Smooth muscle cell (in vitro differentiated cells): ENCODE results near the gene TEAD1. TPM values are rescaled to one million over a fixed set of nuclear protein-coding genes. Genes with fewer than 3 reads are reported as not detected.

ENCODE experiments used
- DNase-seq: peaks from one replicate; lab custom pipeline; 2025; ENCODE audit not compliant: unreplicated experiment; lab: John Stamatoyannopoulos, UW
- H2AFZ ChIP-seq: fragments of 200-600 bp; sonication (generic); 2 replicates; pipeline ENCODE4 v1.6.0; 2016; ENCODE audit warnings: antibody characterized with exemption, low read depth, mild to moderate bottlenecking
- H3F3A ChIP-seq: fragments of 200-600 bp; sonication (generic); 2 replicates; pipeline ENCODE4 v1.6.0; 2017; ENCODE audit warnings: antibody characterized with exemption, low read depth
- H3K27ac ChIP-seq: fragments of 200-600 bp; sonication (generic); 2 replicates; pipeline ENCODE4 v1.5.1; 2016; ENCODE audit warnings: low read depth, mild to moderate bottlenecking
- H3K27me3 ChIP-seq: fragments of 200-600 bp; sonication (generic); 2 replicates; pipeline ENCODE4 v1.6.1; 2016; ENCODE audit warnings: low read depth, mild to moderate bottlenecking
- H3K36me3 ChIP-seq: fragments of 200-600 bp; sonication (generic); 2 replicates; pipeline ENCODE4 v1.5.1; 2016; ENCODE audit warnings: low read depth
- H3K4me1 ChIP-seq: fragments of 200-600 bp; sonication (generic); 2 replicates; pipeline ENCODE4 v1.5.1; 2016; ENCODE audit warnings: low read depth
- H3K4me2 ChIP-seq: fragments of 200-600 bp; sonication (generic); 2 replicates; pipeline ENCODE4 v1.6.0; 2016; ENCODE audit warnings: mild to moderate bottlenecking
- H3K4me3 ChIP-seq: fragments of 200-600 bp; sonication (generic); 2 replicates; pipeline ENCODE4 v1.5.1; 2016; ENCODE audit warnings: mild to moderate bottlenecking
- H3K79me2 ChIP-seq: fragments of 200-600 bp; sonication (generic); 2 replicates; pipeline ENCODE4 v1.6.0; 2016; ENCODE audit warnings: low read depth, mild to moderate bottlenecking
- H3K9ac ChIP-seq: fragments of 200-600 bp; sonication (generic); 2 replicates; pipeline ENCODE4 v1.6.0; 2016; ENCODE audit warnings: low read depth
- H3K9me3 ChIP-seq: fragments of 200-600 bp; sonication (generic); replicated peaks from 2 replicates; pipeline ENCODE4 v1.5.1; 2016; ENCODE audit warnings: low read depth
- H4K20me1 ChIP-seq: fragments of 200-600 bp; sonication (generic); 2 replicates; pipeline ENCODE4 v1.6.0; 2016; ENCODE audit warnings: low read depth
- CTCF ChIP-seq: fragments of 200-600 bp; sonication (generic); IDR thresholded peaks from 2 replicates; pipeline ENCODE4 v1.5.1; 2017; ENCODE audit warnings: borderline replicate concordance, mild to moderate bottlenecking, antibody characterized with exemption; ENCODE audit not compliant: insufficient read depth, poor library complexity, severe bottlenecking
- WGBS: methylation state at CpG from one replicate; pipeline ENCODE4 v1.1.7; 2016; ENCODE audit warnings: low lambda C conversion rate; 5-methylcytosine and 5-hydroxymethylcytosine counted together
- polyA plus RNA-seq: library from polyadenylated mRNA; unstranded; fragments of >200 nt; fragmentation: Nextera tagmentation; extraction: Ambion mirVana; gene quantifications from 2 replicates; pipeline ENCODE4 v1.2.1, GENCODE V29; 2016
- total RNA-seq: library from RNA; depleted of rRNA; stranded (reverse); fragments of >200 nt; gene quantifications from 2 replicates; pipeline ENCODE4 v1.2.3, GENCODE V29; 2014

TEAD1 gene
- total and polyA plus RNA-seq, 2 experiments from 2014 or later, result 63.0 to 181 TPM

GRCh38 chr11:12778240-12778905, 104.2 kb downstream of the TEAD1 start:
- Histone ChIP-seq H3K4me2 (no peak overlapping the region), H3F3A (peaks cover 9% of the 10 kb centered on the region), H2AFZ (no peak overlapping the region), H3K79me2 (peaks cover 100% of the 10 kb centered on the region), H3K4me3 (no peak overlapping the region), H3K27ac (peak overlapping the region; percentile 57), H3K9ac (no peak overlapping the region), H4K20me1 (peaks cover 73% of the 10 kb centered on the region), H3K4me1 (peaks cover 11% of the 10 kb centered on the region), H3K9me3 (peaks cover 4% of the 10 kb centered on the region), H3K36me3 (peaks cover 7% of the 10 kb centered on the region), H3K27me3 (no peaks in the 10 kb centered on the region)
- DNase-seq, result no peak
- WGBS, result 18% methylated on average over 2 of the region's 2 CpGs
- no peak for TF ChIP-seq CTCF

DNA sequence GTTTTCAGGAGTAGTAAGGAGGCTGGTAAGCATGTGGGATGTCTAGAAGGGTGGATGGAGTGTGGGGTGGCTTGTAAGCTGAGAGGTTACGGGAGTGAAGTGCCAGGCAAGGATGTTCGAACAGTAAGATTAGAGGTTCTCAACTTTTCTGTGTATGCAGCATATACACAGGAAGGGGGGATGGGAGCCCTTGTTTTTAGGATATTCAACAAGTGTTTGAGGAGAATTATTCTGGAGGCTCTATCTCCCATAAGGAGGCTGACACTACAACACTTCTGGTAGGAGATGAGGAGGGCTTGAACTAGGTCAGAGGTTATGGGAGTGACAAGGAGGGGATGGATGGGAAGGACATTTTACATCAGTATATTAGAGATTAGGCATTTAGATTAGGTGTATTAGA, 109.5 kb downstream of the TEAD1 start:
- Histone ChIP-seq H3K9ac (no peak overlapping the region), H3K36me3 (peaks cover 7% of the 10 kb centered on the region), H3K27ac (peak overlapping the region; percentile 33), H2AFZ (no peak overlapping the region), H3F3A (peaks cover 22% of the 10 kb centered on the region), H3K4me1 (peaks cover 25% of the 10 kb centered on the region), H3K79me2 (peaks cover 99% of the 10 kb centered on the region), H3K27me3 (no peaks in the 10 kb centered on the region), H3K4me2 (no peak overlapping the region), H3K4me3 (no peak overlapping the region), H4K20me1 (peaks cover 74% of the 10 kb centered on the region), H3K9me3 (peaks cover 4% of the 10 kb centered on the region)
- 80% methylated on average over 2 of the region's 2 CpGs for WGBS
- no peak for DNase-seq
- no peak for TF ChIP-seq CTCF

DNA sequence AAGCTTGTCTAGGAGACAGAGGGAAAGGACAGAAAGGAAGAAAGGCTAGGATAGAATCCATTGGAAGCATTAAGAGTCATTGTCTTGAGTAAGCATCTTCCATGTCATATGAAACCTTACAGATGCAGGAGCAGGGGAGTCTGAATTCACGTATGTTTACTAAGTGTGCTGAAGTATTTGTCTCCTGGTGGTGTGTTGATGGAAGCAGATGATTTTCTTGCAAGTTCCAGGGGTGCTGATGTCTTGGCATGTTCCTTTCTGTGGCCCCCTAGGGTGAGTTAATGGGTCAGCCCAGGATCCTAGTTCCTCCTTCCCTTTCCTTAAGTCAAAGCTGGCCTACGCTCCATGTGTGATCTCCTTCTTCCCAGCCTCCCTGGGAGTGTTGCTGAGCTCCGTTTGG, 110.2 kb downstream of the TEAD1 start:
- H3K36me3 ChIP-seq, result peaks cover 7% of the 10 kb centered on the region
- H3K27me3 ChIP-seq, result no peaks in the 10 kb centered on the region
- H3K9me3 ChIP-seq, result peaks cover 4% of the 10 kb centered on the region
- H3K27ac ChIP-seq, result peak overlapping the region; percentile 39
- no peak overlapping the region for H2AFZ ChIP-seq
- H3K4me2 ChIP-seq, result no peak overlapping the region
- WGBS, result 17% methylated on average over 3 of the region's 3 CpGs
- H3K9ac ChIP-seq, result no peak overlapping the region
- peaks cover 99% of the 10 kb centered on the region for H3K79me2 ChIP-seq
- peaks cover 74% of the 10 kb centered on the region for H4K20me1 ChIP-seq
- no peak overlapping the region for H3K4me3 ChIP-seq
- peaks cover 22% of the 10 kb centered on the region for H3F3A ChIP-seq
- no peak for DNase-seq
- H3K4me1 ChIP-seq, result peaks cover 29% of the 10 kb centered on the region
- no peak for TF ChIP-seq CTCF

- Histone ChIP-seq H3K27ac (peak overlapping the region; percentile 39), H2AFZ (no peak overlapping the region), H3K4me1 (peaks cover 29% of the 10 kb centered on the region), H4K20me1 (peaks cover 75% of the 10 kb centered on the region), H3K9ac (no peak overlapping the region), H3K36me3 (peaks cover 7% of the 10 kb centered on the region), H3K4me3 (no peak overlapping the region), H3F3A (peaks cover 18% of the 10 kb centered on the region), H3K4me2 (no peak overlapping the region), H3K27me3 (no peaks in the 10 kb centered on the region), H3K9me3 (no peaks in the 10 kb centered on the region), H3K79me2 (peaks cover 99% of the 10 kb centered on the region)
- TF ChIP-seq CTCF, result no peak
- WGBS, result 42% methylated on average over 5 of the region's 5 CpGs
- no peak for DNase-seq
These were observed 110.8 kb downstream of the TEAD1 start for GRCh38 chr11:12784987-12785386.
